GM19193 (cell line): ENCODE data around the gene ERC2.

Experiments used
- POLR2A ChIP-seq: IDR thresholded peaks from 4 replicates; pipeline ENCODE4 v1.6.1; 2011; ENCODE audit not compliant: insufficient read depth, insufficient read length; ENCODE audit errors: extremely low read depth

ERC2 gene

DNA sequence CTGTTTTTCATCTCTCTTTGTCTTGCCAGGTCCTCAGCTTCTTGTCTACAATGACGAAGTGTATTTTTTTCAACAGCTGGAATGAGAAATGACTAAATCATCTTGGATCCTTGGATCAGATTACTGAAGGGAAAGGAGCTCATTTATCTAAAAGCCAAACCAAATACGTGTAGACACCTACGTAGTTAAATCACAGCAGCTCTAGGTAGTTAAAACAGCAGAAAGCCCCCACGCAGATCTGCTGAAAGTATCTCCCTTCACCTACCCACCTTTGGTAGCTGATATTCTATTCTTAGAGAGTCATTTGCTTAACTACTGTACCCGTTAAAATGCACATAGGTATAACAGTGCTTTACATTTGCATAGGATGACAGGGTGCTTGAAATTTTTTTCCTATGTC, 875.7 kb downstream of the ERC2 start:
- no peak for TF ChIP-seq POLR2A

DNA sequence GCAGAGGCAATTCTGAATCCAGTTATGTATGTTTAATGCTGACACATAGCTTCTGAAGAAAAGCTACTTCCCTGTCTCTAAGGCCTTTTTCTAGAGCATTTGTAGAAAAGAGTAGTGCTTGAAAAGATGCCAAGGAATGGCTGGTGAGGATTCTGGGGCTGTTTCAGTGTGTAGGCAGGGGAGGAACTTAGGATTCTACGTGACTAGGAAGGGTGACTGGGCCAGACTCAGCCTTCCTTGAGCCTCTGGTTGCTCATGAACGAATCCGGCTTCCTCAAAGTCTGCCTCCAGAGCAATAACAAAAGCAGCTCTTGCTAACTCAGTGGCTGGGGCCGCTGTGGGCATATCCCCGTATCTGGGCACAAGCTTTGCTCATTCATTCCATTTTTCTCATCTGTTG, 876.4 kb downstream of the ERC2 start:
- TF ChIP-seq POLR2A = no peak

DNA sequence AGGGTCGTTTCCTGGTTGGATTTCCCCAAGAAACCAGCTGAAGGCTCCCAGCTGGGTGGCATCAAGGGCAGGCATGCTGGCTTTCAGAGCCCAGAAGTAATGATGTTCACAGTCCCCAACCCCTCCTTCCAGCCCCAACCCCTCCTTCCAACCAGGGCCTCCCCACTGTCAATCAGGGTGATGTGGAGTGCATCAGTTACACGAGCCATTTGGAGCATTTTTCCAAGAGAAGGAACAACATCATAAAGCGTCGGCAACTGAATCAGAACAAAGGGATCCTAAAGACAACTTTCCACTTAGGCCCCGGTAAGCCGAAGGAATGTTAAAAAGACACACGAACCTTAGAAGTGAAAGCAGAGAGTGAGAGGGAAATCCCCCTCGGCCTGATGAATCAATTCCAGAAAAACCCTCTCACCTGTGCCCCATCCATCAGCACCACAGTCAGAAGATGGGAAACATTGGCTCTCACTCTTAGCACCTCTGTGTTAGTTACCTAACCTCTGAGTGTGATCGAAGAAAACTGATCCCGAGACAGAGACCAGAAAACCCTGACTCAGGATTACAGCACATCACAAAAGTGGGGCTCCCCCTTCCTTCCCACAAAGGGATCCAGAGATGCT, 880.0 kb downstream of the ERC2 start:
- TF ChIP-seq POLR2A = no peak

DNA sequence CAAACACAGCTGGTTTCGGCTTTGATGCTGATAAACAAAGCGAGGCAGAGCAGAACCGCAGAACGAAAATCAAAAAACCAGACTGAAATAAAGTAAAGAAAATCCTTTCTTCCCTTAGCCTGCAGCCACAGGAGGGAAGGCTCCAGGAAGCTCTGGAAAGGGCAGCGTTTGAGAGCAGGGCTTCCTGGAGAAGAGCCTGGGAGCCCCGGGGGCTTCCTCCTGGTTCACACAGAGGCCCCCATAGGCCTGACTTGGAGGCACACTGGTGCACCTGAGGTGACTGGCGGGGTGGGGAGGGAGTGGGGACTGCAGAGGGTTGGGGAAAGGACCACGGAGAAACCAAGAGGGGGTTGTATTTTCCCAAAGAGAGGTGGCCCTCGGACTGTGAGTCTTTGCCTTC, 882.4 kb downstream of the ERC2 start:
- no peak for TF ChIP-seq POLR2A

DNA sequence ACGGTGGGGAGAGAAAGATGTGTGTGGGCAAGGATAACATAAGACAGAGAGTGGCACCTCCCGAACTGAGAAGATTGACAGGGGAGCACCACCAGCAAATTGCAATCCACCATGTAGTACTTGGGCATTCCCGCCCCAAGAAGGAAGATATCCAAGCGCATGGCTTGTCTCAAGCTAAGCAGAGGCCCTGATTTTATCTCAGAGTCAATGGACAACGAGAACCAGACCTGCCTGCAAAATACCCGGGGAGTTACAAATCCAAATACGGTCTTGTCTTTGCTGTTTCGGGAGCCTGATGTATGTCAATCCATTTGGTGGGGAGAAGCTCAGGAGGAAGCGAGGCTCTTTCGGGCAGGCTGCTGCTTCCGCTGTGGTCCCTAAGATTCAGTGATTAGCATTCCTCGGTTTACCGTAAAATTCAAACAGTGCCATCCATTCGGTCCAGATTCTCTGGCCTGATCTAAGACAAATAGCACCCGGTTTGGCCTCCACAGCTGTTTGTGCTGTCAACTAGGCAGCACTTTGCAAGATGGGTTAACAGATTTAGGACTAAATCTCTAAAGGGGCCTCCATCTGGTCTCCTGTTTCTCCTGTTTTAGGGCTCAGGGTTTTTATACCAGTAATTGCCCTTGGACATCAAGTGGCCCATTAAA, 883.4 kb downstream of the ERC2 start:
- TF ChIP-seq POLR2A = no peak

DNA sequence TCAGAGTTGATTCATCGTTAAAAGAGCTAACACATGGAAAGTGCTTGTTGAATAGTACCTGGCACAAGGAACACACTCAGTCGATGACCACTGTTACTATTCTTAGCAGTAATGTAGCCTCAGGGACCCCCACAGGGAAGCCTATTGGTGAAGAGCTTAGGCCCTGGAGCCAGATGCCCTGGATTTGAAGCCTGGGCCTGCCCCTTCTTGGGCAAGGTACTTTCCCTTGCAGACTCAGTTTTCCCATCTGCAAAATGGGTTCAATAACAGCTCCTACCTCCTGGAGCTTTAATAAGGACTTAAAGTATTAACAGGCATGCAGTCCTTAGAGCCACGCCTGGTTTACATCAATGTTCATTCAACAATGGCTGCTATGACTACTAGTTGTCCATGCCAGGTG, 884.2 kb downstream of the ERC2 start:
- TF ChIP-seq POLR2A = no peak

DNA sequence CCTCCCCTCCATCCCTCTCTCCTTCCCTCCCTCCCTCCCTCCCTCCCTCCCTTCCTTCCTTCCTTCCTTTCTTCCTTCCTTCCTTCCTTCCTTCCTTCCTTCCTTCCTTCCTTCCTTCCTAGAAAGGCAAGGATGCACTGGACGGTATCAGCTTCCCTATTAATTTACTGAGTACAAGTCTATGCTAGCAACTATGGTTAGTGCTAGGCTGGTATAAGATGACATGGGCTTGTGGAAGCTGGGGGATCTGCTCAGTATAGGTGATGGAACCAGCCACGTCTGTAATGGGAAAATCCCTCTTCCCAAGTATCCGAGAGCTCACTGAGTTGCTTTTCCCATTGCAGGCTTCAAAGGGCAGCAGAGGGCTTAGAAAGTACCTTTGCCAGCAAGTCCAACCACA, 884.8 kb downstream of the ERC2 start:
- no peak for TF ChIP-seq POLR2A

DNA sequence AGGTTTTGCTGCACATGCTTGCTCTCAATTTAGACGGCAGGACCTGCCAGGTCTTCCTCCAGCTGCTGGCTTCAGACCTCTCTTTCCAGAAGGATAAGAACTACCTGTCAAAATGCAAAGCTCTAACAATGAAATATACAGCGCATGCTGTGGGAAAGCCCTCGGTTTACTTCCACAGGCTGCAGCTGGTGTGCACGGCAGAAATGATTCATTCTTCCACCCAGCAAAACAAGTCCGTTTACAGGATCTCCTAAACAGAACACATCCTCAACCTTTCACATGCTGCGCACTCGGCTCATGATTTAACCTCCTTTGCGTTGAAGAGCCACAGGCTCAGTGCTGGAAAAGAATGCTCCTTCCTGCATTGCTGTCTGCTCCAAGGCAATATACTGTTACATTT, 888.8 kb downstream of the ERC2 start:
- TF ChIP-seq POLR2A = no peak

DNA sequence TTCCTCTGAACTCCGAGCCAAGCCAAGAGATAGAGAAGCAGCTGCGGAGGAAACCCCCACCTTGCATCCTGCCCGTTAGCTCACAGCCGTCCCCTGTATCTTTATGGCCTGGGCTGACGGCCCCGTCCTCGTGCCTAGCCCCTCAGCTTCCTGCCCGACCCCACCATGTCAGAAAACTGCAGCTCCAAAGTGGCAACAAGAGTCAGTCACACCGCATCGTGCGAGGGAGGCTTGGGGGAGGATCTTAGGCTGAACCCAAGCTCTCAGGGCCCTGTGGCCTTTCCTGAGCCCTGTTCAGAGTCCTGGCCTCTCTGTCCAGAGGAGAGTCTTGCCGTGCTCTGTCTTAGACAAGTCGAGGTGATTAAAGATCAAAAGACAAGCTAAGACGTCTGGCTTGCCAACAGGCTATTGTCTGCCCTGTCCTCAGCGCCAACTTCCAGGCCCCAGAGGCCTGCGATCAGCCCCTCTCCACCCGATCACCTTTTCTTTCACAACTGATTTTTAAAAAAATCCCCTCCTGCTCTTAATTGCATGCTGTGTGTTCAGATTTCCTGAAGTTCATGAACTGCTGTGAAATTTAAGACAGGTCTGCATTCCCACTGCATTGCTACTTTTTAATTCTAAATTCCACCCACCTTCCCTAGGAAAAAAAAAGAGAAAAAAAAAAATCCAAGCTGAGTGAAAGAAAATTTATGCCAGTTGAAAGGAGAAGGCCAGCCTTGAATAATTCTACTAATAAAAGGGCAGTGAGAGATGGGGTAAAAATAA, 891.5 kb downstream of the ERC2 start:
- no peak for TF ChIP-seq POLR2A

DNA sequence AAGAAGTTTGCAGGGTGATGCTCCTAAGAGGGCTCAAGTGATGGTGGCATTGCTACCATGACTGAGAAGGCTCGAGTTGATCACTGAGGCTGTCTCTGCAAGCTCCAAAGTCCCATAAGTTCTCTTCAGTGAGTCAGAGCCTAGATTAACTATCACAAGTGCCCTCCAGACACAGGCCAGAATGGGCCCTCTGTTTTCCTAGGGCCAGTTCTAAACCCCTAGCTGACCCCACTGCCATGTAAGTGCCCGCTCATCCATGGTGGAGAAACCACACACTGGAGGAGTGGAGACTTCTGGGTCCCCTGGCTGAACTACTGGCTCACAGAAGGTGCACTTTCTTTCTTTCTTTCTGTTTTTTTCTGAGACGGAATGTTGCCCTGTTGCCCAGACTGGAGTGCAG, 893.6 kb downstream of the ERC2 start:
- no peak for TF ChIP-seq POLR2A

DNA sequence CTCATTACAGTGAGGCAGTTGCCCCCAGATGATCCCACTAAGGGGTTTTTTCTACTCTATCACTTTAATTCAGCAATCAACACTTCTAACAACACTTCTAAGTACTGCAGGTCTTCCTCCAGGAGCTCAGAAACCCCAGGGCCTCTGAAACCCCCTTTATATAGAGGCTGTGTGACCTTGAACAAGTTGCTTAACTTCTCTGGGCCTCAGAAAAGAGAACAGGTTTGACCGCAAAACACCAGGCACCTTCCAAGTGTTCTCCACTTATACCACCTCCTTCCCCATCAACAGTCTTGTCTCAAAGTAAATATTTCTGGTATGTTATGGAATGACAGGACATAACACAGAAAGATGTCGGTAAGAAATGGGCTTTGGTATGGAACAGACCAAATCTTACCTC, 895.5 kb downstream of the ERC2 start:
- no peak for TF ChIP-seq POLR2A

DNA sequence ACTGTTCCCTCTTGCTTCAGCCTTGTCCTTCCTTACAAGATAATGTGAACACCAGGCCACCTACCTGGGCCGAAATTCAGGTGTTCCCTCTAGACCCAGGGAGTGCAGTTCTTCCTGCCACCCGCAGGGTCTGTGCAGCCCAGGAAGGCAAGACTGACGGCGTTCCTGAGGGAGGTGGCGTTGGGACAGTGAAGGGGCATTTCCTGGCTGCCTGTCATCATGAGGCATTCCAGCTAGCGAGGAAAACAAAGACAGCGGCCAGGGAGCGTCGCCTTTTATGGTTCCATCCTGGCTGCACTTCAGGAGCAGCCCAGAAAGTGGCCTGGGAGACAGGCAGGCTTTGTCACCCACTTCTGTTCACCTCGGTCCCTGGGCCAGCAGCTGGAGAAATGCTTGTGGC, 896.4 kb downstream of the ERC2 start:
- no peak for TF ChIP-seq POLR2A

DNA sequence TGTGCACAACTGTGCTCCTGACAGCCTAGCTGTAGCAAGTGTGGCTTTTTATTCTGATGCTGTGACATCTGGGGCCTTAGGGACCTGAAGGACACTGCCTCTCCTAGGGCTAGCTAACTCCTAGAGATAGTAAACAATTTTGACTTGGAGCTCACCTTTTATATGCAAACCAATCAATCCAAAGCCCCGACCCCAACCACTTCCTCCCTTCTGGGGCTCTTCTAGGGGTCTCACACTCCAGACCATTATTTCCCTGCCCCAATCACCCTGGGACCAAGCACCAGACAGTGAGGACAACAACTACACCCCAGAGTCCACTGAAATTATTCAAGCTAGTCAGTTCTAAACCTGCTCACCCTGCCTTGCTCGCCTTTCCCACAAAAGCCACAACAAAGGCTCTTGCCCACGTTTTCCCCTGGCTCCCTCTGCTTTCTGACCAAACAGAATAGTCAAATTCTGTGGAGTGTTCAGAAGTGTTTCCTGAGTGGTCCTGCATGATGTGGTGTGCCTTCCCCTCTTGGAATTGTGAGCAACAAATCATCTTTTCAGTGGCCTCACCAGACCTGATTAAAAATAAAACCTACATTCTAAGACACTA, 897.0 kb downstream of the ERC2 start:
- no peak for TF ChIP-seq POLR2A

DNA sequence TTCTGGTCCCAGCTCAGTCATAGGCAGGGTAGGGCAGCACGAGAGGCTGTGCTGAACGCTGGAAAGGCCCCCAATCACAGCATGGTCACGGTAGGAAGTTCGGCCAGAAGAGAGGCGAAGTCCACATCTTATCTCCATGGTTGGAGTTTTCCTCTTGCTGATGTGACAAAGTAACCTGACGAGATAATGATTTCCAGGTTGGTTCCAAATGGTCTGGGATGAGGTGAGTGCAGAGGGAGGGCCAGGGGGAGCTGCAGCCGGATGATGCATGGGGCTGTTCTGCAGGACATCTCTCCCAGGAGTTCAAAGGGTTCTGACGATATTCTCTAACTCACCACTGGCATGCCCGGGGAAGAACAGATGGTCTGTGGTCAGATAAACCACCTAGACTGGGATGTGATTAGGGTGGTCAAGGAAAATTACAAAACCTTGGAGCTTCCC, 898.0 kb downstream of the ERC2 start:
- TF ChIP-seq POLR2A = no peak

DNA sequence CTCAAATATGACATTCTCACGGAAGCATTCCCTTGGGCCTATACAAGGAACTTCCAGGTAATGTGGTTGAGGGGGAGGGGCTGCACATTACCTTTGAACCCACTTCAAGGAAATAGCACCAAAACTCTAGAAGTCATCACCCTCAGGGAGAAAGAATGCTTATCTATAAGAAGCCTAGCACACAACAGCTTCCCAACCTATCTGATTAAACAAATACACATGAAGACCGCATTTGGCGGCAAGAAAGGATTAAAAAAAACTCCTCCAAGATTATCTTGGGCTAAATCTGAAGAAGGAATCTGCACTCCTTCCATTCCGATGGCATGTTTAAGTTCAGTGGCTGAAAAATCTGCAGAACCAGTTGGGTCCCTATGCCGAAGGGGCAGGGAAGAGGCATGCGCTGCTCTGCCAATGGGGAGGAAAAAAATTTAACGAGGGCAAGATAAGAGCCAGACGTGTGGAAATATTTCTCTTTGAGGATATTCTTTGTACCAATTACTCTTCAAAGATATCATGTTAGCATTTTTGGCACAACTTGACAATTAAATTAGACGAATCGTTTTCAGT, 899.2 kb downstream of the ERC2 start:
- TF ChIP-seq POLR2A = no peak

DNA sequence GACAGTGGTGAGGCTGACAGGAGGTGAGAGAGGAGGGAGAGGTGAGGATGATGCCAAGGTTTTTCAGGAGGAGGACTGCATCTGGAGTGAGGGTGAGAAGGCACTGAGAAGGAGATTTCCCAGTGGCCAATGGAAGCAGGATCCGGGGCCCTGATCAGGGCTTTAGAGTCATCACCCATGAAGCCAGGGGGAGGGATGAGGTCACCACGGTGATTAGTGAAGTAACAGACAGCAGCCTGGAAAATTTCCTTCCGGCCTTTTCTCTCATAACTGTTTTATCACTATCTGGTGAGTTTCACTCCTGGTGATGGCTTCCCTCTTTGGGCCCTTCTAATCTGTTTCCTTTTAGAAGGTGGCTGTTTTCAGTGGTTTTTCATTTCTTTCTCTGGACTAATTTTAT, 900.7 kb downstream of the ERC2 start:
- TF ChIP-seq POLR2A = no peak

DNA sequence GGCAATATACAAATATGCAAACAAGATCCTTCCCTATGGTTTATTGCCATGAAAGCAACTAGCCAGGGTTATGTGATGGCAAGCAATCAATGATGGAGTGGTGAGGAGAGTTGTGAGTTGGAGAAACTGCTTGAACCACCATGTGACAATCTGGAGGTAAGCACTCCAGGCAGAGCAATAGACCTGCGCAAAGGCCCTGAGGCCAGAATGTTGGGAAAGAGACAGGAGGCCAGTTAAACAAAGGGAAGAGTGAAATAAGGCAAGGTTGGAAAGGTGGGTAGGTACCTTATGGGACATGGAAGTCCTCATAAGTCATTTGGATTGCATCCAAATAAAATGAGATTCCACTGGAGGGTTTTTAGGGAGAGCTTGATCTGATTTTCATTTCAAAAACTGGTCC, 901.1 kb downstream of the ERC2 start:
- TF ChIP-seq POLR2A = no peak
